BE2C (cell line): ENCODE measurements around the gene GDF7.

Experiments
- DNase-seq: peaks from one replicate; pipeline ENCODE4 v3.0.0-alpha.2; 2020
- H3K27me3 ChIP-seq: fragments of 250-450 bp; sonication (Bioruptor Pico); 2 replicates; pipeline ENCODE4 v1.5.1; 2020; ENCODE audit warnings: mild to moderate bottlenecking
- H3K36me3 ChIP-seq: fragments of 250-450 bp; sonication (Bioruptor Pico); 2 replicates; pipeline ENCODE4 v1.5.1; 2020; ENCODE audit warnings: mild to moderate bottlenecking
- H3K4me1 ChIP-seq: fragments of 250-450 bp; sonication (Bioruptor Pico); 2 replicates; pipeline ENCODE4 v1.5.1; 2020
- H3K4me3 ChIP-seq: 2 replicates; pipeline ENCODE4 v1.5.1; 2011; ENCODE audit warnings: low read depth, low read length
- H3K9me3 ChIP-seq: fragments of 250-450 bp; sonication (Bioruptor Pico); 2 replicates; pipeline ENCODE4 v1.5.1; 2020
- TF ChIP-seq, protein P1 (sequence below): IDR thresholded peaks from 2 replicates; pipeline ENCODE4 v1.5.1; 2012; ENCODE audit warnings: mild to moderate bottlenecking, low read depth, low read length

The GDF7 gene

DNA sequence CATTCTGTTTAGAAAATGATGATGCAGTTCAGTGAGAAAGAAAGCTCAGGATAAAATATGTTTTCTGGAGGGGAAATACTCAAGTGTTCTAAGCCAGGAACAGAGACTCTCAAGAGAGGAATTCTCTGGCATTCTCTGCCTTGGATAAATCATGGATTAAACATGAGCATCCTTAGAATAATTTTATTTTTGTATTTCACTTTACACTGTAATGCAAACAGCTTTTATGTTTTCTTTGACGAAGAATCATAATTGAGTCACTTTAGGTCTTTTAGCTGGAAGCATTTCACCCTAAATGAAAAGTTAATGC lies 11.1 kb downstream of the GDF7 start:
- no peak overlapping the region for H3K4me3 ChIP-seq
- H3K9me3 ChIP-seq = no peaks in the 10 kb centered on the region
- peaks cover 3% of the 10 kb centered on the region; the same call in 1 of the 2 replicates for H3K36me3 ChIP-seq
- TF ChIP-seq, protein P1, sequence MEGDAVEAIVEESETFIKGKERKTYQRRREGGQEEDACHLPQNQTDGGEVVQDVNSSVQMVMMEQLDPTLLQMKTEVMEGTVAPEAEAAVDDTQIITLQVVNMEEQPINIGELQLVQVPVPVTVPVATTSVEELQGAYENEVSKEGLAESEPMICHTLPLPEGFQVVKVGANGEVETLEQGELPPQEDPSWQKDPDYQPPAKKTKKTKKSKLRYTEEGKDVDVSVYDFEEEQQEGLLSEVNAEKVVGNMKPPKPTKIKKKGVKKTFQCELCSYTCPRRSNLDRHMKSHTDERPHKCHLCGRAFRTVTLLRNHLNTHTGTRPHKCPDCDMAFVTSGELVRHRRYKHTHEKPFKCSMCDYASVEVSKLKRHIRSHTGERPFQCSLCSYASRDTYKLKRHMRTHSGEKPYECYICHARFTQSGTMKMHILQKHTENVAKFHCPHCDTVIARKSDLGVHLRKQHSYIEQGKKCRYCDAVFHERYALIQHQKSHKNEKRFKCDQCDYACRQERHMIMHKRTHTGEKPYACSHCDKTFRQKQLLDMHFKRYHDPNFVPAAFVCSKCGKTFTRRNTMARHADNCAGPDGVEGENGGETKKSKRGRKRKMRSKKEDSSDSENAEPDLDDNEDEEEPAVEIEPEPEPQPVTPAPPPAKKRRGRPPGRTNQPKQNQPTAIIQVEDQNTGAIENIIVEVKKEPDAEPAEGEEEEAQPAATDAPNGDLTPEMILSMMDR = no peak
- no peak for DNase-seq
- no peaks in the 10 kb centered on the region; the same call in 1 of the 2 replicates for H3K27me3 ChIP-seq
- H3K4me1 ChIP-seq = no peaks in the 10 kb centered on the region

DNA sequence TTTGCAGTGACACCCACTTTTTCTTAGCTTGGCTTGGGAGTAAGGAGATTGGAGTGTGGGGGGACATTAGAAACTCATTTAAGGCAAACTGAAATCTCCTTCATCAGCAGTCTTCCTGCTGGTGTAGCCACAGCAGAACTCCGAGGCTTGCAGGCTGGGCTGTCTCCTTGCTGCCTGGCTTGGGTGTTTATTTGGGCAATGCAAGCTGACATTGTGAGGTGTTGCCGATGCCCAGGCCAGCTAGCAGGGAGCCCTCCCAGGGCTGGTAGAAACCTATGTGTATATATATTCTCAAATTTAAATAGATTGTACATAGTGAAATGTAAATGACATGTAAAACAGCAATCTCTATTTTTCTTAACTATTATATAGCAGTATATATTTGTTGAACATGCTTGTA lies 11.8 kb downstream of the GDF7 start:
- Histone ChIP-seq H3K4me1 (no peaks in the 10 kb centered on the region), H3K9me3 (no peaks in the 10 kb centered on the region), H3K4me3 (no peak overlapping the region), H3K27me3 (no peaks in the 10 kb centered on the region), H3K36me3 (peaks cover 3% of the 10 kb centered on the region; the same call in 1 of the 2 replicates)
- DNase-seq = no peak
- TF ChIP-seq, protein P1 = no peak

DNA sequence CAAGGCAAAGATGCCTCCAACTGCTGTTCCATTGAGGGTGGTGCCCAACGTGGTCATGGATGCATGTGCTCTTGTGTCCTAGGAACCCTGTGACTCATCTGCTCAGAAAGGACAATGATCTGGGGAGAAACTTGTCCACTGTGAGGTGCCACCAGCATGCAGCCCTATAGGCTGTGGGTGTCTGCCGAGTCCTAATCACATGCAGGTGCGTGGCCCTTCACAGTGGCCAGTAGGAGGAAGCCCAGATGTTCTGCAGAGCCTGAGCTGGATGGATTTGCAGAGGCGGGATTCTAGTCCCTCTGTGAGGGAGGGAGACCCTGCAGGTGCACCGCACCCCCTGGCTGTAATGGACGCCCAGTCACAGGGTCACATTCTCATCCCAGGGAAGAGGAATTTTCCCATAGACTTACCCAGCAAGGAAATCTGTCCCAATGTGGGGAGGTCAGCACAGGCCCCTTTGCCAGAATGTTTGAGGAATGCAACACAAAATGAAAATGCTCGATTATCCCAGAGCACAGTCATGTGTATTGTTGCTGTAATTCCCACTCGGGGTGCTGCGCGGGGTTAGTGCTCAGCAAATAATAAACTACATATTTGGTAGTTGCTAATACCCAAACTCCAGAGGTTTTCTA lies 13.9 kb downstream of the GDF7 start:
- no peak for DNase-seq
- H3K36me3 ChIP-seq = peaks cover 3% of the 10 kb centered on the region; the same call in 1 of the 2 replicates
- no peaks in the 10 kb centered on the region for H3K27me3 ChIP-seq
- no peaks in the 10 kb centered on the region for H3K9me3 ChIP-seq
- TF ChIP-seq, protein P1 = no peak
- no peak overlapping the region for H3K4me3 ChIP-seq
- no peaks in the 10 kb centered on the region for H3K4me1 ChIP-seq

DNA sequence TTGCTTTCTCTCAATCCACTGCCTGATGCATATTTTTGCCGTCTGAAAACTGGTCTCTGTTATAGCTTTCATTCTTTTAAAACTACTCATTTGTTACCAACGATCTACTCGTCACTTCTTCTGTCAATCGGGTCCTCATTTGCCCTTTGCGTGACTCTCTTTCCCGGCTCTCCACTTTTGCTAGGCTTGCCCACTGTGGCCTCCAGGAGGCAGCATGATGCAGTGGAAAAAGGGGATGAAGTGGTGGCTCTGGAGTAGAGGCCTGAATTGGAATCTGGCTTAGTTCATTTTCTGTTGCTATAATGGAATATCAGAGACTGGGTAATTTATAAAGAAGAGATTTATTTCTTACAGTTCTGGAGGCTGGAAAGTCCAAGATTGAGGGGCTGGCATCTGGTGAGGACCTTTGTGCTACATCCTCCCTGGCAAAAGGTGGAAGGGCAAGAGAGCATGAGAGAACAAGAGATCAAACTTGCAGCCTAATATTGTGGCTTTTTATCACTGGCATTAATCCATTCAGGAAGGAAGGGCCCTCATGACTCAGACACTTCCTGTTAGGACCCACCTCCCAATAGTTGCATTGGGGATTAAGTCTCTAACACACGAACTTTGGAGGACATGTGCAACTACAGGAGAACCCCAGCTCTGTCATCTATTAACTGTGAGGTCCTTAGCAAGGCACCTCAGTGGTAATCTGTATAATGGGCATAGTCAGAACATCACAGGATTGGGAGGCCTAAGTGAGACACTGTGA lies 15.4 kb downstream of the GDF7 start:
- Histone ChIP-seq H3K27me3 (no peaks in the 10 kb centered on the region), H3K4me3 (no peak overlapping the region), H3K4me1 (no peaks in the 10 kb centered on the region), H3K9me3 (no peaks in the 10 kb centered on the region), H3K36me3 (peaks cover 3% of the 10 kb centered on the region; the same call in 1 of the 2 replicates)
- DNase-seq = no peak
- TF ChIP-seq, protein P1 = peak; percentile 74

DNA sequence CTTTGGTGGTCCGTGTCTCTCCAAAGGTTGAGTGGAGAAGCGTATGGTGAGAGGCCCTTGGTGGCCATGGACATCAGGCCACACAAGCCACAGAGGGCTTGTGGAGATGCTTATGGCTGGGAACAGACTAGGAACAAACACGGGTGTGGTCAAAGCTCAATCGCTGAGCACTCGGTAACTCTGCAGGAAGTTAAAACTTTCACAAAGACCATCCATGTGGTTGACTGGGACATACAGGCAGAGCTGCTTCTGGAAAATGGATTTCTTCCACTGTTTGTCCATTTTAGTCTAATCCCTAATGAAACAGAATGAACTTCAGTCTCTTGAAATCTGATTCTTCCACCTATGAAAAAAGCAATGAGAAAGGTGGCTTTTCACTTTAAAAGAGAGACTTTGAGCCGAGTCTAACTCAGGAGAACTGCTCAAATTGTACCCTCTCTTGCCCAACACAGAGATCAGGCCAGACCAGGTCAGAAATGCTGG lies 17.7 kb downstream of the GDF7 start:
- TF ChIP-seq, protein P1 = no peak
- DNase-seq = no peak
- H3K4me1 ChIP-seq = no peaks in the 10 kb centered on the region
- no peaks in the 10 kb centered on the region; the same call in 1 of the 2 replicates for H3K9me3 ChIP-seq
- H3K4me3 ChIP-seq = no peak overlapping the region
- peaks cover 8% of the 10 kb centered on the region for H3K36me3 ChIP-seq
- H3K27me3 ChIP-seq = no peaks in the 10 kb centered on the region
